Measurements from ENCODE around the gene DDRGK1.
"Not testable (repeated sequence)": the region's sequence is repeated elsewhere in the genome, so short reads cannot be mapped to it uniquely, and the experiment has no call there.

DDRGK1 gene

DNA sequence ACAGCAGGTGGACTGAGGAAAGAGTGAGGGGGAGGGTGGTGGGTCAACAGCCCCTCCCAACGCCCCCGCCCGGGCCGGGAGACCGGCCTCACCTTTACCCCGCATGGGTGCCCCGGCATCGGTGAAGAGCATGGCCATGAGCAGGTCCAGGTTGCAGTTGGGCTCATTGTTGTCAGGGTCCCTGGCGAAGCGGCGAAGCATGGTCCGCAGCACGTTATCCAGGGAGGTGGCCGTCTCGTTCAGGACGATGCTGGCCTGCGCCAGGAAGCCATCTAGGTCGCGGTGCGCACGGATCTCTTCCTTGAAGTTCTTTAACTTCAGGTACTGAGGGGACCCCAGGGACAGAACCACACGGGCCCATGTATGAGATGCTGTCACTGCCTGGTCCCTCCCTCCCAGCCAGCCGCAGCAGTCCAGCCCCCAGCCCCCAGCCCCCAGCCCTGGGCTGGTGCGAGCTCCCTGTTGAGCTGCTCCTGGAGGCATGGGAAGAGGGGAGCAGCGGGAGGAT, 29.6 kb upstream of the DDRGK1 start:
- DNase-seq, result no peak

DNA sequence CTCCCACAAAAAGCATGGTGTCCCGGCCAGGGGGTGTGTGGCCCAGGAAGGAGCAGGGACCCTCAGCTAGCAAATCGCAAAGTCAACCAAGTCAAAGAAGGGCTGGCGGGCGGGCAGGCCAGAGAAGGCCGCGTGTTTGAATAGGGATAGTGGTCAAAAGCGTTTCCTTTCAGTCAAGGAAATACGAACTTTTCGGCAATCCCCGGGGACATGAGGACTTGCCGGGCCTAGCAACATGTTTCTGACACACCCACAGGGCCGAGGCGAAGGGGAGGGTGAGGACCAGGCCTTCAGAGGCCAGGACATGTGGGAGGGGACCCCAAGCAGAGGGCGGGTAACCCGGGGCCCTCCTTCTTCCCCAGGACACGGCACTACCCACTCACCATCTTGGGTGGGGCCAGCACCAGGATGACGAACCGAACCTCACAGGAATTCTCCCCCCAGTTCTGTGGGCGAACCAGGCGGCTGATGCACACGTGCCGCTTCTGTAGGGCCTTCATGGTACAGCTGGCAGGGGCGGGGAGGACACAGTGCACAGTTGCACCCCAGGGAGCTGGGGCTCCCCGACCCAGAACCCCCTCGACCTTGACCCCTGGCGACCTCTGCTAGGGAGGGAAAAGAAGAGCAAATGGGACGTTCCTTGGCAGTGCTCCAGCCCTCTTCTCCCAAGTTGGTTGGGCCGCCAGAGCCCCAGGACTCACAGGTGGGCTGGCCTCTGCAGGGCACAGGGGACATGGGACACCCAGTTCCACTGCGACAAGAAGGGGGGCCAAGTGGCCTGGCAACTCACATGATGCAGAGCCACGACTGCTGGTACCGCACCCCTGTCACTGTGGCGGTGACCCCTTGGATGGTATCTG, 28.9 kb upstream of the DDRGK1 start:
- DNase-seq, result no peak

DNA sequence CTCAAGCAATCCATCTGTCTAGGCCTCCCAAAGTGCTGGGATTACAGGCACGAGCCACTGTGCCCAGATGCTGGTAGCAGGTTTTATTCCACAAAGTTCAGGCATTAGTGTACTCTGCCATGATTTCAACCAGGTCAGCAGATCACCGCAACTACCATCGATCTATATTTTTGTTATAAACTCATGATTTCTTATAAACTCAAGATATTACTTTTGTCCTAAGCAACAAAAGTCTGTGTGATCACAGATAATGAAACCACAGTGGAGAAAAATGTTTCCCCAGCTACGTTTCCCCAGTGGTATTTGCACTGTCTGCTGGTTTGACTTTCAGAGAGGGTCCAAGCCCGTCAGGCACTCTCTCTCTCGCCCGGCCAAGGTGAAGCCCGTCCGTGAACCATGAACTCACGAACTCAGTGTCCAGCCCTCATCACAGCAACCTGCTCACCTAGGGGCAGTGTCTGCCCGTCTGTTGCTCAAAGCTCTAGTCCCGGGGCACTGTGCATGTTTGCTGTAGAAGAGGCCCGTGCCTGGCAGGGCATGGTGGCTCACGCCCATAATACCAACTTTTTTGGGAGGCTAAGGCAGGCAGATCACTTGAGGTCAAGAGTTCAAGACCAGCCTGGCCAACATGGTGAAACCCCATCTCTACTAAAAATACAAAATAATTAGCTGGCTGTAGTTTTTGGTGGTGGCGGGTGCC, 27.6 kb upstream of the DDRGK1 start:
- no peak for DNase-seq

DNA sequence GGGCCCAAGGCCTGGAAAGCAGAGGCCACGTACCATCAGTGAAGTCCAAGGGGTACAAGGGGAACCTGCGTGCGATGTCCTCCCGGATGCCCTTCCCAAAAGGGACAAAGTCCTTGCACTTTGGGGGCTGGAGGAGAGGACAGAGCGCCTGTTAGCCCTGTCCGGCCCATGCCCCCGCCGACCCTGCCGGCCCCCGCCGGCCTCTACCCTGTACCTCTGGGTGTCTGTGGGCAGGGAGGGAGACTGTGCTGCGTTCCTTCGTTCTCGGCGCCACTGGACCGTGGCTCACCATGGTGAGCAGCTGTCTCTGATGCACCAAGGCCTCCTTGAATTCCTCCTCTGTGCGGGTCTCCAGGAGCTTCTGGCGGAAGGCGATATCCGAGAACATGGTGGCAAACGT, 26.6 kb upstream of the DDRGK1 start:
- no peak for DNase-seq

DNA sequence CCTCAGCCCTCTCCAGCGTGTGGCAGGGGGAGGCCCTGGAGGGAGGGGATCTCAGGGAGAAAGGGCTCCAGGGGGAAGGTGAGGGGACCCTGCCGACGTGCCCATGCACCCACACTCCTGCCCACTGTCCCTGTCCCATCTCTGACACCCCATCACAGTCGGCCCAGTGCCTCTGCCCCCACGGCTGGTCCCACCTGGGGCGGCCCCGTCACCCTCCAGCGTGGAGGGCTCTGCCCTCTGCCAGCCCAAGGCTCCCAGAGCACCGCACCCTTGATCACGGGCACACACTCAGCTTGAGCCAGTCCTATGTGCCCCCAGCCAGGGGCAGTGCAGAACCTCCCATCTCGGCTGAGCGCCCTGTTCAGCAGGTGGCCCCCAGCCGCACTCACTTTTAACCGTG, 25.3 kb upstream of the DDRGK1 start:
- no peak for DNase-seq

DNA sequence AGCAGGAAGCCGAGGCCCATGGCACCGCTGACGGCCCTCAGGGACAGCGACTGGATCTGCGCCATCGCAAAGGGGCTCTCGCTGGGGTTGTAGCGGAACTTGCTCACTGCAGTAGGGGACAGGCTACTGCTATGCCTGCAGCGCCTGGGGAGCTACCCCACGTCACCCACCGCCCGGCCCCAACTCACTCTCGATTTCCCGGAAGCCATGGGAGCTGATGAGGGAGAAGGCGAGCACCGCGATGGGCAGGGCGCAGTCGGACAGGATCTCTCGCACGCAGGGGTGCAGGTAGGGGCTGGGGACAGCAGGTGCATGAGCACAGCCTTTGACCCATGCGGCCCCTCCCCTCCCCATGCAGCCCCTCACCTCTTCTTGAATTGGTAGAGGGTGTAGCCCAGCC, 24.7 kb upstream of the DDRGK1 start:
- DNase-seq, result no peak

DNA sequence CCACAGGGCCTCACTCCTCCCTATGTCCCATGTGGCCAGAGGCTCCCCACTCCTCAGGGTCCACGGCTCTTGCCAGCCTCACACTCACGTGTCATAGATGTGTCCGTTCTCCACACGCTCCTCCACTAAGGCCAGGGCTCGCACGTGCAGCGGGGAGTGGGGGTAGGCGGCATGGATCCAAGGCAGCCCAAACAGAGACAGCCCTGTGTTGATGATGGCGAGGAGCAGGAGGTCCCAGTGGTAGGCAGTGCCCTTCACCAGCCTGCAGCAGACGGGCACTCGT, 24.2 kb upstream of the DDRGK1 start:
- no peak for DNase-seq

DNA sequence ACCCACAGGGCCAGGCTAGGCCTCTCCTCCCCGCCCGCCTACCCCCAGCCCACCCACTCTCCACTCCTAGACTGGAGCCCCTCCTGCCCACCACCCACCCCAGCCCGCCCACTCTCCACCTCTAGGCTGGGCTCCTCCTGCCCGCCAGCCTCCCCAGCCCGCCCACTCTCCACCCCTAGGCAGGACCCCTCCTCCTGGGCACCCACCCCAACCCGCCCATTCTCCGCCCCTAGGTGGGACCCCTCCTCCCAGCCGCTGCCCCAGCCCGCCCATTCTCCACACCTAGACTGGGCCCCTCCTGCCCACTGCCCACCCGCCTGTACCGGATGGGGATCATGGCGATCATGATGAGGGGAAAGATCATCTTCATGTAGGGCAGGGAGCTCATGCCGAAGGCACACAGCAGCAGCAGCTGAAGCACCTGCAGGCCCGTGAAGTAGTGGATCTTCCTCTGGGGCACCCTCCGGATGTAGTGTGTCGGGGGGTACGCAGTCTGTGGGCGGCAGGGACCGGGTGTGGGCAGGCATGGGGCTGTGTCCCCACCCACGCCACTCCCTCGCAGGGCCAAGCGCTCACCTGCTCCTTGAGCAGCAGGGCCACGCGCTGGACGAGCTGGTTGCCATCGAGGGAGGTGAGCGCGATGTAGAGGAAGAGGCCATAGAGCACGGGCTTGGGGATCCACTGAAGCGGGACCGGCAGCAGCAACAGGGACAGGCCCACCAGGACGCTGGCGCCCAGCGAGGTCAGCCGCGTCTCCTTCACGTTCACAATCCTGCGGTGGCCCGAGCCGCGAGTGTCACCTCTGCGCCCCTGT, 23.7 kb upstream of the DDRGK1 start:
- no peak for DNase-seq

DNA sequence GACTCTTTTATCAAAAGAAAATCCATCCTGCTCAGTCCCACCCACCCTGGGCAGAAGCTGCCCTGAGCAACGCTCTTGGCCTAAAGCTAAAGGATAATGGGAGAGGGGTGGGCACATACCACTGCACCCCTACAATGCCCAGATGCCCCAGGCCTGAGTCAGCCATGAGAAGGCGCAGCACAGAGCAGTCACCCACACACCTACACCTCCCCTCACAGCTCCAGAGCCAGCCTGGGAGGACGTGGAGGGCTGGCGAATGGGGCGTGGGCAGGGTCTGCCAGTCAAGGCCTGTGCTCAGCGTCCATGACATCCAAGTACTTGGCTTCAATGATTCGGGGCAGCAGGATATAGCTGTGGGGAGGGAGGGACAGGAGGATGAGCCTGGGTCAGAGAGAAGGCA, 23.0 kb upstream of the DDRGK1 start:
- DNase-seq, result no peak

DNA sequence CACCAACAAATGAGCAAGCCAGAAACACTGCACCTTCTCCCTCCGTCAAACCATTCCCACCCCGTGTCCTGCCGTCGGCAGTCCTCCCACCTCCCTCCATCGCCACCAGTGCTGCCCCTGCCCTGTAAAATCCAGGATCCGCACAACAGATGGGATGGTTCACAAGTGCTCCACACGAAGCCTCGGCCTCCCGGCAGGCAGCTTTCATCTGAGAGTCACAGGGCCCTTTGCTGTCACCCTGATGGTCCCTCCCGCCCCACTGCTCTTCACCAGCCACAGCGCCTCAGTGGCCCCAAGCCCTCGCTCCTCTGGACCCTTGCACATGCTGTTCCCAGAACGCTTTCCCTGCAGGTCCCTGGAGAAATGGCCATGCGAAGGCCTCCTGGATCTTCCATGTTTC, 22.4 kb upstream of the DDRGK1 start:
- no peak for DNase-seq

DNA sequence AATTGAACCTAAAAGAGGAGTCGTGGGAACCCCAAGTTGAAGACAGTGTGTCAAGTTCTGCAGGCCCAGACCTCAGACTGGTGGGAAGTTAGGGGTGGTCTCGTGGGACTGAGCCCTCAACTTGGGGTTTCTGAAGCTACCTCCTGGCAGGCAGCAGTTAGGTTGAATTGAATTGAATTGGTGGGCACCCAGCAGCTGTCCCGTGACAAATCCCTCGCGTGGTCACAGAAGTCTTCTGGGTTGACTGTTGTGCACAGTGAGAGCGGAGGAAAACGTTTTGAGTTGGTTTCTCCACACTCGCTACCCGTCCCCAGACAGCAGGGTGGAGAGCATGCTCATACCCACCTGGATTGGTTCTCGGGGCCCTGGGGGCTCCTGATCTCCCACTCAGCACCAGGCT, 21.6 kb upstream of the DDRGK1 start:
- no peak for DNase-seq

DNA sequence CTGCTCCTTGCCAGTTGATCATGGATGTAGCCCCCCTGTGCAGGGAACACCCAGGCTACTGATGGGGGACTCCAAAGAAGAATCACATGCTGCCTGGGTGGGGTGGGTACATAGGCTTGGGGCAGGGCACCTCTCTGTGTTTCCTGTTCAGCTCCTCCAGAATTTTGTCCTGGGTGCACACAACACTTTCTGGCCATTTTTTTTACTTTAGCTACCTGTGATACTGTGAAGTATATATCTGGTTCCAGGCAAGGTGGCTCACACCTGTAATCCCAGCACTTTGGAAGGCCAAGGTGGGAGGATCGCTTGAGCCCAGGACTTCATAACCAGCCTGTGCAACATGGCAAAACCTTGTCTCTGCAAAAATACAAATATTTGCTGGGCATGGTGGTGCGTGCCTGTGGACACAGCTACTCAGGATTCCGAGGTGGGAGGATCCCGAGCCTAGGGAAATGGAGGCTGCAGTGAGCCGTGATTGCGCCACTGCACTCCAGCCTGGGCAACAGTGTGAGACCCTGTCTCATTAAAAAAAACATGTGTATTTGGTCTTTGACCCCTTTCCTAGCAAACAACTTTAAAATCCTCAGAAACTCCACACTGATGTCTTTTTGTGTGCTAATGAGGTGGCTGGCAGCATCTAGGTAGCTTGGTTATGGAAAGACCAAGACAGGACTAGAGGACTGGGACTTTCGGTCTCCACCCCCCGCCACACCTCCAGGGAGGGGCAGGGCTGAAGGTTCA, 20.4 kb upstream of the DDRGK1 start:
- no peak for DNase-seq

DNA sequence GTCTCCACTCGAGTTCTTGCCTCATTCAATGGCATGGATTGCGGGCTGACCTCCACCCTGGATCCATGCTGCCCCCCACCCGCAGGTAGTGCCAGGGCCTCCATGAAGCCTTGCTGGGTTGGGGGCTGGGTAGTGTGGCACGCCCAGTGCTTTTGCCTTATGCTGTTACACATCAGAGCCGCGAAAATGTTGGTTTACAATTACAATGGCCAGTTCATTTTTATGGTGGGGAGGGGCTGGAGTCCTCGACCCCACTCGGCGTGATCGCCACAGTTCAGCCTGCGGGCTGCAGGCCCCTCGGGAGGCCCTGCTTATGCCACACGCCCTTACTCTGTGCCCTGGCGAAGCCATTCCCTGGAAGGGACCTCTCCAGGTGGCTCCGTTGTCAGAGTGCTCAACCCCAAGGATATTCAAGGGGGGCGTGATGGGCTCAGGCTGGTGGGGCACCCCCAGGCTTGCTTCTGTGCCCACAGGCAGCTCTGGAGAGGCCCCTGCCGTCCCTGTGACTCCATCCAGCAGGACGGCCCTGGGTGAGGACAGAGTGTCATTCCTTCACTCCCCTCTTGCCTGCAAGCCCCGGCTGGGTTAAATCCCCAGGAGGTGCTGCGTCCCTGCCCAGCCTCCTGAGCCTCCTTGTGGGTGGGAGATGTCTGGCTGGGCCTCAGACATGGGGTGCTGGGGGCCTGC, 19.7 kb upstream of the DDRGK1 start:
- no peak for DNase-seq

DNA sequence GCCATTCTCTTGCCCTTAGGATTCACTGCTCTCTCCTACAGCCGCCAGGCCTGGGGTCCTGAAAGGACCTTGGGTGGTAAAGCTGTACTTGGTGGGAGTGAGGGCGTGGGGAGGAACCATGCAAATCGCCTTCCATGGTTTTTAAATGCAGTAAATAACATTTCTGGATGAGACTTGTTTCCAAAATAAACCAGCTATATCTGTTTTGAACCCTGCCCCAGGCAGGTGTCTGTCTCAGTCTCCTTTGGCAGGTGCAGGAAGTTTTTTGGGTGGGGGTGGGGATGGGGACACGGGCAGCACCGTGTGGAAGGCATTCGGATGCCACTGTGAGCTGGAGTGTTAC, 19.1 kb upstream of the DDRGK1 start:
- DNase-seq, result no peak

DNA sequence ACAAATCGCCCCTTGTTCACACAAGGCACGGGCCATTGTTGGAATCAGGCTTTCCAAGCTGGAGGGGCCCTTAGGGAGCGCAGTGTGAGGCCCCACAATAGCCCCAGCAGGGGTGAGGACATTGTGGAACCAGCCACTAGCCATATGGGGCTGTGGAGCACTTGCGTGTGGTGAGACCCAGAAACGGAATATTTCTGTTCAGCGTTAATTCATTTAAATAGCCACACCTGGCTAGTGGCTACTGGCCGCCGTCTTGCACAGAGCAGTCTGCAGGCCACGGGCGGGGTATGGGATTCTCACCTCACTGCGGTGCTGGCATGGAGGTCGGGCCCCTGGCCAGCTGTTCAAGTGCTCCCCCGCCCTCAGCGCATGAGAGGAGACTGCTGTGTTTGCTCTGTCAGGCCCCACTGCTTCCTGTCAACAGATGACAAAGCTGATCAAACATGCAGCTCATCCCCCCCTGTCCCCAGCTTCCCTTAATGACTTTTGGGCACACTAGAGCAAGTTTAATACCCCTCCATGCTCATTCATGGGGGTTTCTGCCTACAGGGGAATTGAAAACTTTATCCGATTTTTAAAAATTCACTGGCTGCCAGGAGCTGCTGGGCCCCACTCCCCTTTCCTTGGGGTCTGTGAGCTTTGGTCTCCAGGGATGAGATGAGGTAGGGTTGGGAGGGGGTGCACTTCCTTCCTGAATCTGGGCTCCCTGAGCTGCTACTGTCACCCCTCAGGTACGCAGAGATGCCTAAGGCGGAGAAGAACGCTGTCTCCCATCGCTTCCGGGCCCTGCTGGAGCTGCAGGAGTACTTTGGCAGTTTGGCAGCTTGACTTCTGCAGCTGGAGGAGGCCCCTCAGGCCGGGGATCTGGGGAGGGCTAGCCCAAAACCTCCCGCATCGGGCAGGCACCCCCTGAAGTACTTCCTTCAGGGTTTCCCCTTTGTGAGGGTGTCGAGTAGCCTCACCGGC, 18.4 kb upstream of the DDRGK1 start:
- no peak for DNase-seq

DNA sequence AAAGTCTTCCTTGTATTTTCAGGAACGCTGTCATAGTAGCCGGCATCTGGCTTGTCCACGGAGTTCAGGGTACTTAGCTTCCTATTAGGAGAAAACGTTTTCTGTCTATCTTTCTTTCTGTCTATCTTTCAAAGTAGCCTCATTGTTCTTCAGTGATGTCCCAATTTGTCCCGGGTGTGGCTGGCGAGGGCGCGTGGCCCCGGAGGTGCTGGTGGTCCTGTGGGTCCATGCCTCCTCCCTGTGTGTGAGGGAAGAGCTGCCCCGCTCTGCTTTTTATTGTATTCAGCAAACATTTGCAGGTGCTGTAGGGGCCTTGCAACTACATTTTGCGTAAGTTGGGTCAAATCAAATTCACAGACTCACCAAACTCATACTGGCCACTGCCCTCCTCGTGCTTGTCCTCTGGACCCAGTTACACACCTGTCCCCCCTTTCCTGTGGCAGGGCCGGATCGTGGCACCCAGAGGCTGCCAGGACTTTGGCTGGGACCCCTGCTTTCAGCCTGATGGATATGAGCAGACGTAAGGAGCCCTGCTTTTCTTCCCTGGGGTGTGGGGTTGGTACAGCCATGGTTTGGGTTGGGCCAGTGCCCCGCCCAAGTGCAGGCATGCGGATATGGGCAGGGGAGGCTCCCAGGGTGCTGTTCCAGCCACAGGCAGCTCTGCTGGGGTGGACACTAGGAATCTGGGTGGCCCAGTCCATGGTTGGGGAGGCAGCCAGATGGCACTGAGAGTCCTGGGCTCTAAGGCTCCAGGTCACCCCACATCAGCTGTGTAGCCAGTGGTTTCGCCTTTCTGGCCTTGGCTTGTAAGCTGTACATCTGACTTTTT, 17.1 kb upstream of the DDRGK1 start:
- no peak for DNase-seq

DNA sequence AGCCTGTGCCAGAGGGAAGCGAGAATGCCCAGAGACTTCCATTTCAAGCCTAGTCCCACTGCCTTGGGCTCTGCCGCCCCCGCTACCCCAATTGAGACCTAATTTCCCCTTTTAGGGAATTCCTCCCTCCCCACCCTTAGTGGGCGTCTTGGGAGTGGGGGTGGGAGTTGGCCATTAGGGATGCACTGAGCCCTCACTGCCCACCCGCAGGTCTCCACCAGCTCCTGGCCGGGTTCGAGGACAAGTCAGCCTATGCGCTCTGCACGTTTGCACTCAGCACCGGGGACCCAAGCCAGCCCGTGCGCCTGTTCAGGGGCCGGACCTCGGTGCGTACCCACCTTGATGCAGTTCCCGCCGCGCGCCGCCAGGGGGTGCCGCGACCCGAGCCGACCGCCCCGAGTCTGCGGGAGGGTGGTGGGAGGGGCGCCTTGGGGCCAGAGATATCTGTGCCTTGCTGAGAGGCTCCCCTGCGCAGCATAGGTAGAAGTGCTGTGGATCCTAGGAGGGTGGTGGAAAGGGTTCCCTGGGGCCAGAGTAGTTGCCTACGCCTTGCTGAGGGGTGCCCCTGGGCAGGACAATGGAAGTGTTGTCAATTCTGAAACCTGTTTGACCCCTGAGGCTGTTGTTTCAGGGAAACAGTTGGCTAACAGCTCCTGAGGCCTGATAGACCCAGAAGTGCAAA, 14.0 kb upstream of the DDRGK1 start:
- DNase-seq, result peak; percentile 51

DNA sequence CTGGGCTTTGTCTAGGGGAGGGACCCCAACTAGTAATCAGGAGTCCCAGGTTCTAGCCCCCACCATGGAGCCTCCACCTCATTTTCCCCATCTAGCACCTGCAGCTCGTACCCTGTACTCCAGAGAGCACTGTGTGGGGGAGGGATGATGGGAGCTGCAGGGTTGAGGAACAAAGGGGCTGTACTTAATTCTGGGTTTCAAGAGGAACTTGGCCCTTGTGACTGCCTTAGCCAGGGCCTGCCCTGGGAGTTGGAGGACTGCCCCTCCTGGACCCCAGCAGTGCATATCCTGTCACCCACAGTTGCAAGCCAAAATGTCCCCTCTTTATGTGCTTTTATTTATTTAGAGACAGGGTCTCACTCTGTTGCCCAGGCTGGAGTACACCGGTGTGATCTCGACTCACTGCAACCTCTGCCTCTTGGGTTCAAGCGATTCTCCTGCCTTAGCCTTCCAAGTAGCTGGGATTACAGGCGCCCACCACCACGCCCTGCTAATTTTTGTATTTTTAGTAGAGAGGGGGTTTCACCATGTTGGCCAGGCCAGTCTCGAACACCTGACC, 11.0 kb upstream of the DDRGK1 start:
- not testable (repeated sequence) for DNase-seq

DNA sequence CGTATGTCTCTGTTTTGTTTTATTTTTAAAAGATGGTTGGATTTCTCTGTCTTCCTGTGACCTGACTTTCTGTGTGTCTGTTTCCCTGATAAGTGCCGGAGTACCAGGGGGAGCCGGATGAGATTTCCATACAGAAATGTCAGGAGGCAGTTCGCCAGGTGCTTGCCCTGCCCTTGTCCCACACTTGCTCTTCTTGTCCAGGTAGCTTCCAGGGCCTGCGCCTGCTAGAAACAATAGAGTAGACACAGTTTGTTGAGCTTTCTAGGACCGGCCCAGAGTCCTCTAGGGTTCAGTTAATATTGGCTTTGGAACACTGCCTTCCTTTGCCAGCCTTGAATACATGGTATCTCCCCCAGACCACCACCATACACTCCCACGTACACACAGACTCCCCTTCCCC, 8.7 kb upstream of the DDRGK1 start:
- no peak for DNase-seq

Measured in activated gamma-delta T cell (primary cell).